Fibroblast of villous mesenchyme (primary cell): Measurements from ENCODE around the gene IFNA5. TPM values are rescaled to one million over a fixed set of nuclear protein-coding genes. Genes with fewer than 3 reads are reported as not detected.

ENCODE experiments used
- DNase-seq: peaks from one replicate; pipeline ENCODE4 v3.0.0-alpha.2; 2010; ENCODE audit warnings: low read depth
- H3K4me3 ChIP-seq: 2 replicates; pipeline ENCODE4 v1.5.1; 2011; ENCODE audit warnings: low read depth, mild to moderate bottlenecking, low read length
- total RNA-seq: library from RNA; depleted of rRNA; stranded (reverse); fragments of >200 nt; gene quantifications from 2 replicates; pipeline ENCODE4 v1.2.3, GENCODE V29; 2012
- TF ChIP-seq, protein P1 (sequence below): IDR thresholded peaks from 2 replicates; pipeline ENCODE4 v1.5.1; 2012; ENCODE audit warnings: low read depth, mild to moderate bottlenecking, low read length; ENCODE audit not compliant: insufficient read depth

Gene IFNA5
- total RNA-seq: under 0.01 TPM in 1 of 2 replicates, not detected in the other

DNA sequence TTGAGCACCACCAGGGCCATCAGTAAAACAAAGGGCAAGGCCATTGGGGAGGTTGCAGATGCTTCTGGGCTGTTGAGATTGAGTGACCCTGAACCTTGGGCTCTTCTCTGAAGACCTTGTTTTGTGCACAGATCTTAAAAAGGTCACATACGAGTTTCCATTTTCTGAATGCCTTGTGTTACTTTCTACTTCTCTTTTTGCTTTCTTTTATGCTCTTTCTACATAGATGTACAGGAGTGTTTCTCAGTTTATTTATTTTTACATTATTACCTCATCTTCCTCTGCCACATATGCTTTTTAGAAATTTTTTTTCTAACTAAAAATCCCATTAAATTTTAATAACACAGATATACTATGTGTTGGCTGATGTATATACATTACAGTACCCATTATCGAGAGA lies at the start of gene IFNA5:
Gene IFNA5 (minus strand): TSS at position 101 of the 400 bp plus-strand sequence. CDS start 57 bp downstream, at position 44.
- TF ChIP-seq, protein P1, sequence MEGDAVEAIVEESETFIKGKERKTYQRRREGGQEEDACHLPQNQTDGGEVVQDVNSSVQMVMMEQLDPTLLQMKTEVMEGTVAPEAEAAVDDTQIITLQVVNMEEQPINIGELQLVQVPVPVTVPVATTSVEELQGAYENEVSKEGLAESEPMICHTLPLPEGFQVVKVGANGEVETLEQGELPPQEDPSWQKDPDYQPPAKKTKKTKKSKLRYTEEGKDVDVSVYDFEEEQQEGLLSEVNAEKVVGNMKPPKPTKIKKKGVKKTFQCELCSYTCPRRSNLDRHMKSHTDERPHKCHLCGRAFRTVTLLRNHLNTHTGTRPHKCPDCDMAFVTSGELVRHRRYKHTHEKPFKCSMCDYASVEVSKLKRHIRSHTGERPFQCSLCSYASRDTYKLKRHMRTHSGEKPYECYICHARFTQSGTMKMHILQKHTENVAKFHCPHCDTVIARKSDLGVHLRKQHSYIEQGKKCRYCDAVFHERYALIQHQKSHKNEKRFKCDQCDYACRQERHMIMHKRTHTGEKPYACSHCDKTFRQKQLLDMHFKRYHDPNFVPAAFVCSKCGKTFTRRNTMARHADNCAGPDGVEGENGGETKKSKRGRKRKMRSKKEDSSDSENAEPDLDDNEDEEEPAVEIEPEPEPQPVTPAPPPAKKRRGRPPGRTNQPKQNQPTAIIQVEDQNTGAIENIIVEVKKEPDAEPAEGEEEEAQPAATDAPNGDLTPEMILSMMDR: no peak
- DNase-seq: no peak
- no peak within 1 kb of the TSS for H3K4me3 ChIP-seq

DNA sequence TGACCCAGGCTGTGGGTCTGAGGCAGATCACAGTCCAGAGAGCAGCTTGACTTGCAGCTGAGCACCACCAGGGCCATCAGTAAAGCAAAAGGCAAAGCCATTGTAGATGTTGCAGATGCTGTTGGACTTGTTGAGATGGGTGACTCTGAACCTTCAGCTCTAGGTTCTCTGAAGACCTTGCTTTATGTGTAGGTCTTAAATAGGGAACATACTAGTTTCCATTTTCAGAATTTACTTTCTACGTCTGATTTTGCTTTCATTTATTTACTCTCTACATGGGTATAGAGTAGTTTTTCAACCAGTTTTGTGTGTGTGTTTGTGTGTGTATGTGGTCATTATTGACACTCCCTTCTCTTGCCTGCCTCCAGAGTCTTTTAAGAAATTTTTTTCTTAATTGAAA lies 45.7 kb upstream of the IFNA5 start, which contains the start of gene IFNA6:
Gene IFNA6 (minus strand): TSS at position 101 of the 400 bp plus-strand sequence. CDS start 0 bp downstream, at position 101.
- no peak for DNase-seq
- H3K4me3 ChIP-seq: no peak within 1 kb of the TSS
- TF ChIP-seq, protein P1: no peak

DNA sequence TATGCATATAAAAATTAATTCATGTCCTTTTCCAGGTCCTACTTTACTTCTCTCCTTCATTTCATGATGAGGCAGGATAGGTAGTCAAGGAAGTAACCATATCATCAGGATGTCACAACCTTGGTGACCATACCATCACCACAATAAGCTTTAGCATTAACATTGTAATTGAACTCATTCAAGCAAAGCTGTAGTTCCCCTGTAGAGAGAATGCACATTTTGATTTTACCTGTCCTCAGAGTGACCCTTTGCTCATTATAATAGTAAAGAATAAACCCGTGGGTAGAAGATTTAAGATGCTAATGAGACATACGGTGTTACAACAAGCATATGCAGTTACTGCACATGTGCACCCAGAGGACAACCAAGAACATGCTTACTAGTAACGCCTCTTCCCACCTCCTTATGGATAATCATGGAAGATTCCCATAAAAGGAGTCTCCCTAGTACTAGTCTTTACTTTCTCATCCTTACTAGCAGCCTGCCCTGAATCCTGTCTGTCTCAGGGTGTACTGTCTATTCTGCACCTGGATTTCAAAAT lies 43.4 kb upstream of the IFNA5 start:
- no peak for DNase-seq
- H3K4me3 ChIP-seq: no peak overlapping the region
- TF ChIP-seq, protein P1: no peak

DNA sequence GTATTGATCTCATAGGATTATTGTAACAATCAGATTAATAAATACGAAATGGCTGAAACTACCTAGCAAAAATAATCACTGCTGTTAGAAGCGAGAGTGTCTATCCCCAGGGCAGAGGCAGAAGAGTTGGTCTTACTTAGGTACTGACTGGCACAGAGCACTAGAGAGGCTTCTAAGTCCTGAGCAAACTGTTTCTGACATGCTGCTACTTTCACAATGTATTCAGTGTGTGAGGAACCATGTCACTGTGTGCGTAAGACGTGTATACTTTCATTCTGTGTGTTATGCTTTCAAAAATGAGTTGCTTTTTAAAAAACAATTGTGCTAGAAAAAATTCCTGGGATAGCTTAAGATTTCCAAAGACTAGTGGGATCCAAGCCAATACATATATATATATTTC lies 35.6 kb upstream of the IFNA5 start:
- no peak for DNase-seq
- TF ChIP-seq, protein P1: no peak
- no peak overlapping the region for H3K4me3 ChIP-seq

DNA sequence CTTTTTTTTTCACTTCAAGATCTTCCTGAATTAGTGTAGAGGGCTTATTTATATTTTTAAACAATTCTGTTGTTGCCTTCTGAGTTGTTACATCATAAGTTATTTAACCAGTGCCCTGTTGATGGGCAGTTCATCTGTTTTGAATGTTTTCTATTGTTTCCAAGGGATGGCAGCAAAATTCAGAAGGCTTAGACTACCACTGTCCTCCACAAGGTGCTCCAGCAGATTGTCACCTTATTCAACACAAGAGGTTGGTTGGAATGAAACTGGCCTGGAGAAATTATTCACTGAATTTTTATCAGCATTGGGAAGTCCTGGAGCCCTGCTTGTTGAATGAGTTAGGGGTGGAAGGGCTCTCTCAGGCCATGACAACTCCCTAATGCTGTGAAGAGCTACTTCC lies 31.3 kb upstream of the IFNA5 start:
- H3K4me3 ChIP-seq: no peak overlapping the region
- DNase-seq: no peak
- TF ChIP-seq, protein P1: no peak

DNA sequence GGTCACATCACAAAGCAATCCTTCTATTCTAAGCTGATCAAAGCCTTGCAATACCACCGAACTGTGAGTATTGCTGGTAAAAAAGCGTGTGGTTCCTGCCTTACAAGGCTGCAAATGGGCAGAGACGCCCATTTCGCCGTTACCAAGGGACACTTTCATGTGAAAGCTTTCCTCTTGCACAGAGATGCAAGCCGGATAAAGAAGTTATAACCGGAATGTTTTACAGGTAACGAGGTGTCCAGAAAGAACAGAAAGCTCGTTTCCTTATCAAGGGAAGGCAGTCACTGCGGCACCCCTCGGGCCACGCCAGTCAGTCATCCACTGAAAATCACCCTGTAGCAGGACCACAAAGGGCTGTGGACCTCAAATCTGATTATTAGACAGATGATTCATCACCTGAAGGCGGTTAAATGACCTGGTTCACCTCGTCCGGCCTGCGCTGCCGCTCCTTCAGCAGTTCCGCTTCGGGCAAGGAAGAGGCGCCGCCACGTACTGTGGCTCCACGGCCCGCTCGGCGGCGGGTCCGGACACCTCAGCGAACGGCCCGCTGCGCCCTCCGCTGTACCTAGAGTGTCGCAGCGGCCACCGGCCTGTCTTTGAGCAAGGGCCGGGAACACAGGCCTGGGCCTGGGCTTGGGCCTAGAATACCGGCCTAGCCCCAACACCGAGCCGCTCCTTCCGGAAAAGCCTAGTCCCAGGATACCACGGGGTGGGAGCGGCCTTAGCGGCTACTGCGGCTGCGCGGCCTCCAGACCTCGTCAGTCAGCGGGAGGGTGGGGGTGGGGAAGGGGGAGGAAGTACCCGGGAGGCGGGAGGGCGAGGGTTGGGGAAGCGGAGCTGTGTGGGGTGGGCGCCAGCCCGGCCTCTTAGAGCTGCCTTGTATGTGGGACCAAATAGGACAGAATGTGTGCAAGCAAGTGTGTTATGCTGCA lies 29.9 kb upstream of the IFNA5 start, which contains the start of gene KLHL9:
Gene KLHL9 (minus strand): TSS at position 704 of the 932 bp plus-strand sequence. CDS start 545 bp downstream, at position 159.
- TF ChIP-seq, protein P1: no peak
- peak within 1 kb of the TSS; percentile 80 for H3K4me3 ChIP-seq
- DNase-seq: peak; percentile 92
